A673 (cell line): ENCODE results near the gene SRSF2. TPM values are rescaled to one million over a fixed set of nuclear protein-coding genes. Genes with fewer than 3 reads are reported as not detected.
"Not testable (repeated sequence)": the region's sequence is repeated elsewhere in the genome, so short reads cannot be mapped to it uniquely, and the experiment has no call there.

ENCODE experiments used
- BruUV-seq: library from RNA; stranded (reverse); fragments of 400-500 nt; replicated peaks from 2 replicates; lab custom pipeline; 2021; lab: Mats Ljungman, UMichigan
- CTCF ChIA-PET: fragments of 300-600 bp; sonication (Branson Sonifier 250); formaldehyde crosslinking; loops from one replicate; lab custom pipeline; 2022; ENCODE audit warnings: antibody characterized with exemption; lab: Charles Lee
- POLR2A ChIA-PET: fragments of 300-600 bp; sonication (Branson Sonifier 250); formaldehyde crosslinking; loops from one replicate; lab custom pipeline; 2022; ENCODE audit warnings: antibody characterized with exemption; ENCODE audit not compliant: low non-redundant PET; lab: Charles Lee
- DNase-seq: peaks from one replicate; pipeline ENCODE4 v3.0.0-alpha.2; 2015; ENCODE audit warnings: low spot score
- H3K27ac ChIP-seq: fragments of 200-600 bp; sonication (generic); 2 replicates; pipeline ENCODE4 v1.5.1; 2016; ENCODE audit warnings: mixed run types, low read depth, mild to moderate bottlenecking, mixed read lengths, antibody characterized with exemption, low read length; ENCODE audit not compliant: poor library complexity, severe bottlenecking
- H3K27me3 ChIP-seq: fragments of 200-600 bp; sonication (generic); replicated peaks from 2 replicates; pipeline ENCODE4 v1.6.1; 2017; ENCODE audit warnings: mixed run types, low read depth, mild to moderate bottlenecking, mixed read lengths, antibody characterized with exemption, low read length; ENCODE audit not compliant: insufficient read depth, poor library complexity
- H3K36me3 ChIP-seq: fragments of 200-600 bp; sonication (generic); 2 replicates; pipeline ENCODE4 v1.6.1; 2016; ENCODE audit warnings: mixed run types, mild to moderate bottlenecking, mixed read lengths, antibody characterized with exemption, low read length; ENCODE audit not compliant: insufficient read depth, poor library complexity, severe bottlenecking
- H3K4me1 ChIP-seq: fragments of 200-600 bp; sonication (generic); 2 replicates; pipeline ENCODE4 v1.6.1; 2017; ENCODE audit warnings: mixed run types, mild to moderate bottlenecking, mixed read lengths, antibody characterized with exemption, low read length; ENCODE audit not compliant: insufficient read depth, poor library complexity, severe bottlenecking
- H3K4me3 ChIP-seq: fragments of 200-600 bp; sonication (generic); 2 replicates; pipeline ENCODE4 v1.5.1; 2016; ENCODE audit warnings: low read depth, mixed run types, mild to moderate bottlenecking, mixed read lengths, low read length; ENCODE audit not compliant: poor library complexity, severe bottlenecking
- H3K9me3 ChIP-seq: fragments of 200-600 bp; sonication (generic); 2 replicates; pipeline ENCODE4 v1.6.1; 2016; ENCODE audit warnings: mixed run types, low read depth, mild to moderate bottlenecking, mixed read lengths, antibody characterized with exemption, low read length; ENCODE audit not compliant: poor library complexity, severe bottlenecking
- EZH2 ChIP-seq: fragments of 200-600 bp; sonication (generic); IDR thresholded peaks from 2 replicates; pipeline ENCODE4 v1.6.1; 2017; ENCODE audit warnings: borderline replicate concordance, low read depth, mild to moderate bottlenecking, mixed read lengths, antibody characterized with exemption, low read length; ENCODE audit not compliant: poor library complexity, severe bottlenecking
- intact Hi-C: fragments of 100-400 bp; cut with micrococcal nuclease; formaldehyde crosslinking; loops from one replicate; pipeline ENCODE4 v1.10.0; 2022; ENCODE audit not compliant: unreplicated experiment
- total RNA-seq: library from RNA; stranded (reverse); gene quantifications from 2 replicates; pipeline ENCODE4 v1.2.3, GENCODE V29; 2021
- TF ChIP-seq, protein P1 (sequence below): fragments of 300-800, 200-600 bp; sonication (generic); conservative IDR thresholded peaks from 2 replicates; pipeline ENCODE4 v1.5.1; 2017; ENCODE audit warnings: low read depth, mild to moderate bottlenecking, antibody characterized with exemption, low read length, moderate library complexity, mixed read lengths

The SRSF2 gene
- total RNA-seq, 1 experiment from 2014 or later = 406 TPM

DNA sequence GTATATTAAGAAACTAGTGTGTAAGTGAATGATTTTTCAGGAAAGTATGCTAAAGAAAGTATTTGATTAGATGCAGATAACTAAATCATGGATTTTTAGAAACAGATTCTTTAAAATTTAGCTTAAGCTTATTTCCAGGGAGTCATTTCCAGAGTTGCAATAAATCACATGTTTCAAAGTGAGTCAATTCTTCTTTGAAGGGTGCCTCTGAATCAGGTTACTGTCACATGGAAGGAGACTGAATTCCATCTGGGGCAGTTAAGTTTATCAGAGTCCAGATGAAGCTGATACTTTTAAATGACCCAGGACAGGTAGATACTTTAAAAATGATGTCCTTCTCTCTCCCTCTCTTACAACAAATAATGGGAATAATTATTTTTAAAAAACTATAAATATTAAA lies 5.8 kb upstream of the SRSF2 start:
- ChIA-PET POLR2A (no interaction called here), CTCF (no interaction called here)
- peaks cover 30% of the 10 kb centered on the region for H3K36me3 ChIP-seq
- BruUV-seq = no TSS peak
- H3K4me1 ChIP-seq = peaks cover 10% of the 10 kb centered on the region
- no peaks in the 10 kb centered on the region for H3K9me3 ChIP-seq
- intact Hi-C loops = no loop called here
- DNase-seq = no peak
- no peaks in the 10 kb centered on the region for H3K27me3 ChIP-seq
- no peak overlapping the region for H3K4me3 ChIP-seq
- TF ChIP-seq, protein P1, sequence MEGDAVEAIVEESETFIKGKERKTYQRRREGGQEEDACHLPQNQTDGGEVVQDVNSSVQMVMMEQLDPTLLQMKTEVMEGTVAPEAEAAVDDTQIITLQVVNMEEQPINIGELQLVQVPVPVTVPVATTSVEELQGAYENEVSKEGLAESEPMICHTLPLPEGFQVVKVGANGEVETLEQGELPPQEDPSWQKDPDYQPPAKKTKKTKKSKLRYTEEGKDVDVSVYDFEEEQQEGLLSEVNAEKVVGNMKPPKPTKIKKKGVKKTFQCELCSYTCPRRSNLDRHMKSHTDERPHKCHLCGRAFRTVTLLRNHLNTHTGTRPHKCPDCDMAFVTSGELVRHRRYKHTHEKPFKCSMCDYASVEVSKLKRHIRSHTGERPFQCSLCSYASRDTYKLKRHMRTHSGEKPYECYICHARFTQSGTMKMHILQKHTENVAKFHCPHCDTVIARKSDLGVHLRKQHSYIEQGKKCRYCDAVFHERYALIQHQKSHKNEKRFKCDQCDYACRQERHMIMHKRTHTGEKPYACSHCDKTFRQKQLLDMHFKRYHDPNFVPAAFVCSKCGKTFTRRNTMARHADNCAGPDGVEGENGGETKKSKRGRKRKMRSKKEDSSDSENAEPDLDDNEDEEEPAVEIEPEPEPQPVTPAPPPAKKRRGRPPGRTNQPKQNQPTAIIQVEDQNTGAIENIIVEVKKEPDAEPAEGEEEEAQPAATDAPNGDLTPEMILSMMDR = no peak
- TF ChIP-seq EZH2 = no peak
- no peak overlapping the region for H3K27ac ChIP-seq

DNA sequence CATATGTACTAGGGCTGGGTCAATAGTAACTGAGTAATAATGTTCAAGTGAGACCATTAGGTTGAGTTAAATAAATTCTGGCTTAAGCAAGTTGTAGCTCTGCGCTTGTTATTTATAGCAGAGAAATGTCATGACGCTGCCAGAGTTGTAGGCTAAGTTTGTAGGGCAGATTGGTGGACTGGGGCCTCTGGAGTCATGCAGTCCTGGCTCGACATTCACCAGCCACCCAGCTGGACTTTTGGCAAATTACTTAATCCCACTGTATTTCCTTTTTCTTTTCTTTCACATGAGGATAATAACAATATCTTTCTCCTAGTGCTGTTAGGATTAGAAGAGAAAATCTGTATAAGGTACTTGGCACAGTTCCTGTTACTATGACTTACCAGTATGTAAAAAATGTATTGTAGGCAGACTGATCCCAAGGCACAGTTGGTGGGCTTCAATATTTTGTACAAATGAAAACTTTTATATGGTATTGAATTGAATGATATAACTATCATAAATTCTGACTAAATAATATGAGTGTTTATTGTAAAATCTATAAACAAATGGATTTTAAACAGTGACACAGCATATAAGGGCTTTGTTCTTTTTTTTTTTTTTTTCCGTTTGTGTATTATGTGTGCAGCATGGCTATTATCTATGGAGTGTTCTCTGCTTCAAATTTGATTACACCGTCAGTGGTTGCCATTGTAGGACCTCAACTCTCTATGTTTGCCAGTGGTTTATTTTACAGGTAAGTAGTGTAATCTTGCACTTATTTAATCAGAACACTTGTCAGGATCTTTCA lies 3.4 kb upstream of the SRSF2 start:
- Histone ChIP-seq H3K36me3 (peaks cover 28% of the 10 kb centered on the region), H3K27ac (peak overlapping the region; percentile 65), H3K27me3 (no peaks in the 10 kb centered on the region), H3K4me3 (peak overlapping the region; percentile 7), H3K9me3 (no peaks in the 10 kb centered on the region), H3K4me1 (peaks cover 10% of the 10 kb centered on the region)
- intact Hi-C loops = no loop called here
- TF ChIP-seq EZH2 = no peak
- TF ChIP-seq, protein P1 = no peak
- no peak for DNase-seq
- POLR2A ChIA-PET = interaction anchor here (0.5 kb wide), 1 partner anchor 1335 kb away, joined by 6 read pairs; the partner anchor contains the start of gene GRB2
- no TSS peak for BruUV-seq
- CTCF ChIA-PET = no interaction called here

DNA sequence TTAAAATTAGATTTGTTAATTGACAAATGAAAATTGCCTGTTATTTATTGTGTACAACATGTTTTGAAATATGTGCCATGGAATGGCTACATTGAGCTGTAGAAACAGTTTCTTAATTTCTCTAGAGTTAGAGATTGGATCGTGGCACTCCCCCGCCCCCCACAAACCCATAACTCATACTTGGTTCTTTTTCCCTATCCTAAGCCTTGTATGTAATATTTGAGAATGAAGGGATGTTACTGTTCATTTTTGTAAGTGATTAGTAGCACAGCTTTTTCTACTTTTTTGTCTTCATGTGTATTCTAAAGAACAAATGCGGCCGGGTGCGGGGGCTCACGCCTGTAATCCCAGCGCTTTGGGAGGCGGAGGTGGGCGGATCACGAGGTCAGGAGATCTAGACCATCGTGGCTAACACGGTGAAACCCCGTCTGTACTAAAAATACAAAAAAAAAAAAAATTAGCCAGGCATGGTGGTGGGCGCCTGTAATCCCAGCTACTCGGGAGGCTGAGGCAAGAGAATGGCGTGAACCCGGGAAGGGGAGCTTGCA lies 2.5 kb upstream of the SRSF2 start:
- CTCF ChIA-PET = interaction anchor here (0.6 kb wide), 1 partner anchor 66 kb away, joined by 3 read pairs; no protein-coding TSS in a partner anchor
- peaks cover 28% of the 10 kb centered on the region for H3K36me3 ChIP-seq
- not testable (repeated sequence) for H3K27me3 ChIP-seq, H3K9me3 ChIP-seq, BruUV-seq, DNase-seq
- peak overlapping the region; percentile 77 for H3K4me3 ChIP-seq
- peak overlapping the region; percentile 100 for H3K27ac ChIP-seq
- POLR2A ChIA-PET = interaction anchor here (0.5 kb wide), 1 partner anchor 1334 kb away, joined by 6 read pairs; the partner anchor contains the start of gene GRB2
- peaks cover 10% of the 10 kb centered on the region for H3K4me1 ChIP-seq
- intact Hi-C loops = loop anchor here (2.0 kb wide), 1 partner anchor 51 kb away; no protein-coding TSS in a partner anchor
